NOMO-1 (cell line): ENCODE data around the gene NVL.
"Not testable (repeated sequence)": the region's sequence is repeated elsewhere in the genome, so short reads cannot be mapped to it uniquely, and the experiment has no call there.

Experiments used
- DNase-seq, 2 experiments: peaks; one replicate each; lab custom pipeline; 2025; ENCODE audit not compliant: unreplicated experiment in 2 of 2; lab: John Stamatoyannopoulos, UW

Gene NVL

DNA sequence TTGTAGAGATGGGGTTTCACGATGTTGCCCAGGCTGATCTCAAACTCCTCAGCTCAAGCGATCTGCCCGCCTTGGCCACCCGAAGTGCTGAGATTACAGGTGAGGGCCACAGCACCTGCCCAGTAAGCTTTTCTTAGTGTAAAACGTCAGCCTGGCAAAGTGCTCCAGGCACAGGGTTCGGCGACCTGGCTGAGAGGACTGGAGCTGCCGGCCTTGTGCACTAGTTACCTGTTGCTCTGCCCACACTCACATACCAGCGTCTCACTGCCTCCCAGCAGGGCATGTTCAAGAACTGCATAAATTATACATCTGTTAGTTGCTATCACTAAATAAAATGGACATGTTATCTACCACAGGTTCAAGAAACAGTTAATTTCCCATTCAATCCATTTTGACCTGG, 91.8 kb downstream of the NVL start:
- no peak for DNase-seq

DNA sequence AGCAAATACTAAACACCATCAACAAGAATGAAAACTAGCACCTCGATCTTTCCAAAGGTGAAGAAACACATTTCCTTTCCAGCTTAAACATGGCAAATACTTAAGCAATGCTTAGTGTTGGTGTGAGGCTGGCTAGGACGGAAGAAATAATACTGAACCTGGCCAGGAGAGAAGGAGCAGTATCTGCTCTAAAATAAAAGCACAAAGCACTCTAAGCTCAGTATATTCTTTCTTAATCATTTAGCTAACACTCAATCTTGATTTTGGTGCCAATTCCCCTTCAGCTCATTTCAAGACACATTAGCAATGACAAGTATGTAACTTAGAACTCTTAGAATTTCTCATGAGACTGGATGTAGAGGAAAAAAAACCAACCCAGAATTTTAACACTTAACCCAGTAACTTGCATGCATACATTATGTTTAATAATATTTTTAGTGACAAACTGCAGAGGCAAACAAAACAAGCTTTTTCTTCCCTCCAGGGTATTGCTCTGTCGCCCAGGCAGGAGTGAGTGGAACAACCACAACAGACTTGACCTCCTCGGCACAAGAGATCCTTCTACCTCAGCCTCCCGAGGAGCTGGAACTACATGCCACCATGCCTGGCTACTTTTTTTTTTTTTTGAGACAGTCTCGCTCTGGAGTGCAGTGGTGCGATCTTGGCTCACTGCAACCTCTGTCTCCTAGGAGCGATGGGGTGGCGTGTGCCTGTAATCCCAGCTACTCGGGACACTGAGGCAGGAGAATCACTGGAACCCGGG, 92.7 kb downstream of the NVL start:
- DNase-seq = no peak

DNA sequence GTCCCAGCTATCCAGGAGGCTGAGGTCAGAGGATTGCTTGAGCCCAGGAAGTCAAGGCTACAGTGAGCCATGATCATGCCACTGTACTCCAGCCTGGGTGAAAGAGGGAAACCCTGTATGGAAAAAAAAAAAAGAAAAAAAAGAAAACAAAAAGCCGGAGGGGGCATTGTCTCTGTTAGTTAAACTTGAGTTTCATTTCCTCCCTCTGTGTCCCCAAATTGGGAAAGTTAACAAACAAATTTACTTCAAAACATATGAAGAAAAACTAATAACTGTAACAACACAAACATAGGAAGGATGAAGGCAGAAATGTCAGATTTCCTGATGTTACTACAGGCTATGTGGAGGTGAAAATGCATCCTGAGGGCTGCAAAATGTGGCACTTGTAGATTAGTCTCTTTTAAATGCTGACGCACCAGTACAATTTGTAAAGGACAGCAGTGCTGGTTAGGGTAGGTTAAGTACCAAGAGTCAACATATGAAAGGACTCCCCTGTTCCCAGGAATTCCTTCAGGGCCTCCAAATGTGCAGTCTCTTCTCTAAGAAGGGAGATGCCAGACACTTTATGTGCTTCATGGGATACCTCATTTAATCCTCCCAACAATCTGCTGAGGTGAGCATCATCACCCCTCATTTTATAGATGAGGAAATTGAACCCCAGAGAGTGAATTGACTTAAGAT, 94.0 kb downstream of the NVL start:
- no peak for DNase-seq

DNA sequence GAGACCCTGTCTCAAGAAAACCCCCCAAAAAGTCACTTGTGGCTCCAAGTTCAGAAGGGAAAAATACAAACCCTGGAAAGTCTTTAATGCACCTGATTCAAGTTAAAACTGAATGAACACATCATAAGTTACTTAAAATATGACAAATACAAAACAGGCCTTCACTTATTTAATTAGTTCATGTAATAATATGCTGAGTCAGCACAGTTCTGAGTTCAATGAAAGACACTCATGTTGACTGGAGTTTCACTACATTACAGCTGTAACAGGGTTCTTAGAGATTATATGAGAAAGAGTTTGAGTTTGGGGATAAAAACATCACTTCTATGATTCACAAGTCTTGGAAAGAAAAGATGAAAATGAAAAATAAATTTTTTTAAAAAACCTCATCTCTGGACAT, 96.0 kb downstream of the NVL start:
- no peak for DNase-seq

DNA sequence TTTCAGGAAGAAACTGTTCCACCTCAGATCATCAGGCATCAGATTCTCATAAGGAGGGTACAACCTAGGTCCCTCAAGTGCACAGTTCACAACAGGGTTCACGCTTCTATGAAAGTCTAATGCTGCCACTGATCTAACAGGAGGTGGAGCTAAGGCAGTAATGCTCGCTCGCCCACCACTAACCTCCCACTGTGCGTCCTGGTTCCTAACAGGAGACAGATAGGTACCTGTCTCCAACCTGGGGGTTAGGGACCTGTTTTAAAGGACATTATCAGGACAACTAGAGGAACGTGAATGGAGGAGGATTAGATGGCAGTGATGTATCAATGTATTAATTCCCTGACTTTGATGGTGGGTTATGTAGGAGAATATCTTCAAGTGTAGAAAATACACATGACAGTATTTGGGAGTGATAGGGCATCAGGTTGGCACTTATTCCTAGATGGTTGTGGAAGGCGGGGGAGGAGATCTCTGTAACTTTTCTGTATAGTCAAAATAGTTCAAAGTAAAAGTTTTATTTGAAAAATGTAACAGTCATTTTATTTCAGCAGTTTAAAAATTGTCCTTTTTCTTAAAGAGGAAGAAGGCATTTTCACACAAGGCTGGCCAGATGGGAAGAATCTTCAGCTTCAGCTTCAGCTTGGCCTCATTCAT, 103.0 kb downstream of the NVL start:
- DNase-seq = no peak

DNA sequence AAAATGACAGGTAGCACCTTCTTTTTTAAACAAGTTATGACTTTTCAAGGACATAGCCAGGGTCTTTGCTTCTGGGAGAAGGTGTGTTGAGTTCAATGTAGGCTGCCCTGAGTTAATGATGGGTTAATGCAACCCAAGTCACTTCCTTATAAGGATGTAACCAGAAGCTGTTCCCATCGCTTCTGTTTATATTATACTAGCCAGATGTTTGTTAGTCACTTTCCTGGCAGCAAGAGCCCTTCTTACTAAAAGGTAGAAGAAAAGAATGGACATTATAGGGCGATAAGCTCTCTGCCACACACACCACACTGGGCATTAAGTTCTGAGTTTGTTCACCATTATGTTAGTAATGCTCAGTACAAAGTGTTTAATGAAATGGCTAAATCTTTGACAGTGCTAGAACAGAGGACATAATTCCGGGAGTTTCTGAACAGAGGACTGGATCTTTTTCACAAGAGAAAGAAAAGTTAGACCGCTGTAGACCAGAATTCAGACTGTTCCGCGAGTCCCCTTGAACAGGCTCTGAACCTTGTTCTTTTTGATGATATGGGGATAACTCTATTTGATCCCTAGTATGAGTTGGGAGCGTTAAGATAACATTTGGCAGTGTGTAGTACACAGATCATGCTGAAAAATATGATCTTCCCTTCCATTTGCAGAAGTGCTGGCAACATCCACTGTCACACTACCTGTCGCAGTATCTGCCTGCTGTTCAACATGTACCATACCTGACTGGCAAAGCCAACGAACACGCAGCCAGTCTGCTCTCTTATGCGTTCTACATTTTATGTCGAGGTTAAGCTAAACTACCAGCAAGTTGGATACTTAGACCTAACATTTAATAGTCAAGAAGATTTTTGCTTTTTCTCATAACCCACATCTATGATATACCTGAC, 105.9 kb downstream of the NVL start:
- no peak for DNase-seq

DNA sequence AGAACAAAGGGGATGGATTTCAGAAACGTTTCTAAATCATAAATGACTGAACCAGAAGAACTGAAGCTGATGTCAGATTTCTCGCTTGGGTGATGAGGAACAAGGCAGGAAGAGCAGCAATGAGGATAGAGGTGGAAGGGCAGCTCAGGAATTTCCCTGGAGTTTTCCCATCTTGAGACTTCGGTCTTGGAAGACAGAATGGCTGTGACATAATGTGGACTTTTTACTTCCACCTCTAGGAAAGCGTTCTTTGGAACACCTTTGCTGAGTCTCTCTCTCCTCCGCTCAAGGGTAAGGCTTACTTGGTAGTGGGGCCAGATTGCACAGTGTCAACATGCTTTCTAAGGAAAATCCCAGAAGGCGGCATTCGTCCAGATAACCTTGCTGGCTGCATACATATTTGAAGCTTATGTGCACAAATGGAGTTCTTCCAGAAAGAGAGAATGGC, 110.3 kb downstream of the NVL start:
- no peak for DNase-seq

DNA sequence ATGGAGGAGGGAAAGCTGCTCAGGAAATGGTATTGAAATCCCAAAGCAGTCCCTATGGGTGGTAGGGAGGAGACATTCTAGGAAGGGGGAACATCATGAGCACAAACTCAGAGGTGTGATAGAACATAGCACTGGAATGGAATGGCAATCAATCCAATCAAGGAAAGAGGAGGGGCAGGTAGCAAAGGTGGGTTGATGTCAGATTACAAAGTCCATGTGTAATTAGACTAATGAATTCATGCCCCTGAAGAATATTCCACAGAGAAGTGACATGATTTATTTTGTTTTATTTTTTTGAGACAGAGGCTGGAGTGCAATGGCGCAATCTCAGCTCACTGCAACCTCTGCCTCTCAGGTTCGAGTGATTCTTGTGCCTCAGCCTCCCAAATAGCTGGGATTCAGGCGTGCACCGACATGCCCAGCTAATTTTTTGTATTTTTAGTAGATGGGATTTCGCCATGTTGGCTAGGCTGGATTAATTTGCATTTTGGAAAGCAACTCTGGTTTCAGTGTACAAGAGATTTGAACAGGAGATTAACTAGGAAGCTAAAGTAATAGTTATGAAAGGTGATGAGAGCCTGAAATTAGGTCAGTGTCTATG, 110.9 kb downstream of the NVL start:
- DNase-seq = no peak

DNA sequence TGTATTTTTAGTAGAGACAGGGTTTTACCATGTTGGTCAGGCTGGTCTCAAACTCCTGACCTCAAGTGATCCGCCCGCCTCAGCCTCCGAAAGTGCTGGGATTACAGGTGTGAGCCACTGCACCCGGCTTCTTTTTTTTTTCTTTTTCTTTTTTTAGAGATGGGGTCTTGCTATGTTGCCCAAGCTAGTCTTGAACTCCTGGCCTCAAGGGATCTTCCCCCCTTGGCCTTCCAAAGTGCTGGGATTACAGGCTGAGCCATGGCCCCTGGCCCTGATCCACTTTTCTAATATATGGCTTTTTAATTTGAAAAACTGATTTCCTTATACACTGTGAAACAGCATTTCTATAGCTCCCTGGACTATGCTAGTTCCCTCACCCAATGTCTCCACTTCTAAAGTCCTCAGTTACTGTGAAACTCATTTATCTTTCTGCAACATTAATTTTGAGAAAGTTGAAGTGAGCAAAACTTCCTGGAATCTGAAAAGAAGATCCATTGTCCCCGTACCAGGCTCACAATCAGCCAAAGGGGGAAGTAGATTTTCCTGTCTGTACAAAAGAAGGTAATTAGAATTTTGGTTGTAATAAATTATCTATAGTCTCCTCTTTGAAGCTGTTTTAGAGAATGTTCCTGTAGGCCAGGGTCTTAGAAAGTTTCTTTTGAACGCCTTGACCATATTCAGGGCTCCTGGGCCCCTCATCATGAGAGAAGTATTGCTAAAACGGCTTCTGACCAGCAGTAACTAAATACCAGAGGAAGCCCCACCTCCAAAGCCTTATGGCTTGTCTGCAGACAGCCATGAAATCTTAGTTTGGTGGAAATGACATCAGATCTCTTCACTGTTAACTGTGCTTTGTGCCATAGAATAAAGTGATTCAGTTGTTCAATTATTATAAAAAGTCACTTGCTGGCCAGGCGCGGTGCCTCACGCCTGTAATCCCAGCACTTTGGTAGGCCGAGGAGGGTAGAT, 112.0 kb downstream of the NVL start:
- peak; percentile 18 to 47 for DNase-seq

DNA sequence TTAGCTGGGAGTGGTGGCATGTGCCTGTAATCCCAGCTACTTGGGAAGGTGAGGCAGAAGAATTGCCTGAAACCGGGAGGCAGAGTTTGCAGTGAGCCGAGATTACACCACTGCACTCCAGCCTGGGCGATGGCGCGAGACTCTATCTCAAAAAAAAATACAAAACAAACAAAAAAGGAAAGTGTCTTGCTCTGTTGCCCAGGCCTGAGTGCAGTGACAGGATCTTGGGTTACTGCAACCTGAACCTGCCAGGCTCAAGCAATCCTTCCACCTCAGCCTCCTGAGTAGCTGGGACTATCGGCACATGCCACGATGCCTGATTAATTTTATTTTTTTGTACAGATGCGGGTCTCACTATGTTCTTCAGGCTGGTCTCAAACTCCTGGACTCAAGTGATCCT, 113.6 kb downstream of the NVL start:
- DNase-seq = no peak

DNA sequence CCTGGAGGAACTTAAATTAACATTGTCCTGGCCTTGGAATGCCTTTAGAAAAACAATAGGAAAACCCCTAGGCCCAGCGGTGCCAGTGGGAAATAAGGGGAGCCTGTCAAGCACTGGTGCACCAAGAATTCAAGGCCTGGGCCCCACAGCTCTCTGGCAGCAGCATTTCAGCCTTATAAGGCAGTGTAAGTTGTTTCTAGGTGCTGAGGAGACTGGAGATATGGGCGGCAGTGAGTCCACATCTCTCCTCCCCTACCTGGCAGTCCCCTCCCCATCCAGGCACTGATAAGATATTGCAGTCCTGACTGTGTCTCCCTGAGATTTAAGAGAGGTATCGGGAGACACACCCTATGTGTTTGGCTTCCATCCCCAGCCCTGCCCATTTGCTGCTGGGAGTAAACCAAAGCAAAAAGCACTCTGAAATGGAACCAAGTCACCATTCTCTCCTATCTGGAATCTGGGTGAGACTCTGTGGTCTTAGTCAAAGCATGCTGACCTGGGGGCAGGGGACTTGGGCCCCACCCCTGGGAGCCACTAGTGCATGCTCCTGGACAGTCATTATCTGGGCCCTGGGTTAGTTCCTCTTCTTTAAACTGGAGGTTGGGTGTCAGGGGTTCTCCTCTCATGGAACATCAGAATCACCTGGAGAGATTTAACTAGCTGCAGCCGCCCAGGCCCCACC, 116.4 kb downstream of the NVL start:
- peak in 1 of 2 experiments; percentile 18 for DNase-seq

DNA sequence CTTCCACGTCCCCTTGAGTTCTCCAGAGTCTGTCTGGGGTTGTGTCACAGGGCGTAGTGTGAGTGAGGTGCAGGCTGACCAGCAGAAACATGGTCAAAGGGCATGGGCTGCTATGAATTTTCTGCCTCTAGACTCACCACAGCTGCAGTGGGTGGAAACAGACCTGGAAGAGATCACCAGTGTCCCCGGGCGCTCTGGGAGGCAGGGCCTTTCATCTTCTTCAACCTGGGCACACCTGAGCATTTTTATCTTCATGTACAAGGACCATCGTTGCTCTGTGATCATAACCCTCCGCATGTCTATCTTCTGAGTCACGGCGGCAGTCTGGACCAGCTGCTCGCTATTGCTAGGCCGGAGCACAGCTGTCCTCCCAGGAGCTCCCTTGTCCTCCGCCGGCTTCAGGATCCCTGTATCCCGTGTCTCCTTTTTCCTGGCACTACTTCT, 117.3 kb downstream of the NVL start:
- DNase-seq = no peak

DNA sequence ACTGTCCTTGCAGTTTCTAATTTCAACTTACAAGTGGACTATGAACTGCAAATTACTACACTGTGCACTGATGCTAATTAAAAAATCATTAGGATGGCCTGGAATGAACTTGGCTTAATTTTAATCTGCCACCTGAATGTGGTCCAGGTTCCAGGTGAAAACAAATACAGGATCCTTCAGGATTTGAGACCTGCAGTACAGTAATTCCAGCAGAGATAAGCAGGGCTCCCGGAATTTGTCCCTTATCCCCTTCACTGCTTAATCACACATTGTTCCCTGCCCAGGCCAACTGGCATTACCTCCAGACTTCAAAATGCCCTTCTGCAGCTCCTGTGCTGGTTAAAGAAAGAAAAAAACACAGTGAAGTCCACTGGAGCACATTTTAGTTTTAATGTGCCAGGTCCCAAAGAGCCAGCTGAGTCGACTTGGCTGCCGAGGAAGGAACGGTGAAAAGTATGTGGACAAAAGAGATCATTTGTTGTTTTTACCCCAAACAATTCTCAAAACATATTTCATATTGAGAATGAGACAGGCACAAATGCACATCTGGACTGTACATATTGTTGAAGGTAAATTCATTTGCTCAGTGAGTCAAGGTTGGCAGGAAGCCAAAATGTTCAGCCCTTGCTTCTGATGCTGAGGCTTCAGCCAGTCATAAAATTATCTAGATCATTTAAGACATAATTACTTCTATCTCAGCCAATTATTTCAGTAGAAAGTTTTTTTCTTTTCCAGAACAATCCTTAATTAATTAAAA, 118.6 kb downstream of the NVL start:
- DNase-seq = no peak

DNA sequence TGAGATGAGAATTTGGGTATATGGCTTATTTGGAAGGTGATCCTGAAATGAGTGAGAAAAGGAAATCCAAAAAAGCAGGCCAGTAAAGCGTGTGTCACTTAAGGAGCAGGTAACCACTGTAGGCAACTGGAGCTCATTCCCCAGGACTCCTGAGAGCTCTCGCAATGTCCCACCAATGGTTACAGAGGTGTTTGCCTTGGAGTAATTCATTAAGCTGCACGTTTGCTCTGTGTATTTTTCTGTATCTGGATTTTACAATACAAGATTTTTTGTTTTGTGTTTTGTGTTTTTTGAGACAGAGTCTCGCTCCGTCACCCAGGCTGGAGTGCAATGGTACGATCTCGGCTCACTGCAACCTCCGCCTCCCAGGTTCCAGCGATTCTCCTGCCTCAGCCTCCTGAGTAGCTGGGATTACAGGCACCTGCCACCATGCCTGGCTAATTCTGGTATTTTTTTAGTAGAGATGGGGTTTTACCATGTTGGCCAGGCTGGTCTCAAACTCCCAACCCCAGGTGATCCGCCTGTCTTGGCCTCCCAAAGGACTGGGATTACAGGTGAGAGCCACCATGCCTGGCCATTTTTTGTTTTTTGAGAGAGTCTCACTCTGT, 123.9 kb downstream of the NVL start:
- not testable (repeated sequence) for DNase-seq

DNA sequence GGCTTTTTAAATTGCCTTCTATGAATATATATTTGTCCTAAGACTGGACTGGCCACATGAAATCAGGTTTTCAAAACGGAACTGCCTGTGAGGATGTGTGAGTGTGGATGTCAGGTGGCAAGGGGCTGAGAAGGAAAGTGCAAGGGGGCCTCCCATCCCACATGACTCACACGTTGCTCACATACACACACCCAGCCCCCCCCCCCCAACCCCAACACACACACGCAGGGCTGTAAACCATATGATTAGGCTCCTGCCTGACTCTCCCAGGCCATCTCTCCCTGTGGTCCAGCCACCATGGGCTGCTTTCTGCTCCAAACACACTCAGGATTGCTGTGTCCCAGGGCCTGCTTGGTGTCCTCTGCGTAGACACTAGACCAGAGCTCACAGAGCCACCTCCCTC, 124.5 kb downstream of the NVL start:
- DNase-seq = peak; percentile 35 to 38

DNA sequence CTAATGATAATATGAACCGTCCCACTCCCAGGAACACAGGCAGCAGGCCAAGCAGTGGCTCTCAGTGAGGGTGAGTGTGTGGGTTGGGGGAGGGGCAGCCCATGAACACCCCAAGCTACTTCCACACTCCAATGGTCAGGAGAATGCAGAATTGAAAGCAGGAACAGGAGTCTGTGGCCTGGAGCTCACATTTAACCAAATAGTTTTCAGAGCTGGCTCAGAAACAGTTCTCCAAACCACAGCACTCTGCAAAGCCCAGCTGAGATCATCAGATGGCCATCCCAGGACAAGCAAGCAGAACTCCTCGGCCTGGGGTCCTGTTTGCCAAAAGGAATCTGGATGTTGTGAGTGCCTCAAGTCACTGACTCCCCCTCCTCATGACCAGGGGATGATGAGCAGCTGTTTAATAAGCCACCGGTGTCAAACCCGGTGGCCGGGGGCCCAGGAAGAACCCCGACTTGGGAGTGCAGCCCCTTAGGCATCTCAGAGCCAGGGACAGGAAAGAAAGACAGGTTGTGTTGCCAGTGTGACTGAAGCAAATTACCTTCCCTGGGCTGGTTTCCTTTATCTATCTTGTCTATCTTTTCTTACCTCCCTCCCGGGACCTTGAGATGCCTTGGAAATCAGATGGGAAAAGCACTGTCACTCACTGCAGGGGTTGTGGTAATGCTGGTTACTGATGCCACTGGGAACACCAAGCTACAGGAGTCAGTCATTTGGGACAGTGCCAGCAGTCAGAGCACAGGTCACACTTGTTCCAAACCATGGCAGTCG, 126.5 kb downstream of the NVL start:
- peak; percentile 70 to 87 for DNase-seq

DNA sequence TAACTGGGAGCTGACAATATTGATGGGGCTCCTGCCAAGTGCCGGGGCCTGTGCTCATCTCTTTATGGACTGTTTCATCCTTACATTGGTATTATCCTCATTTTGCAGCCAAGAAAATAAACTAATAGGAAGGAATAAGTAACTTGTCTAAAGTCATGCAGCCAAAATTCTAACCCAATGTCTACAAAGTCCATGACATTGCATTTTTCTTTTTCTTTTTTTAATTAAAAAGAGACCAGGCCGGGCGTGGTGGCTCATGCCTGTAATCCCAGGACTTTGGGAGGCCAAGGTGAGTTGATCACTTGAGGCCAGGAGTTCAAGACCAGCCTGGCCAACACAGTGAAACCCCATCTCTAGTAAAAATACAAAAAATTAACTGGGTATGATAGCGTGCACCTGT, 128.1 kb downstream of the NVL start:
- DNase-seq = no peak
